CD14-positive monocyte (primary cell): ENCODE data around the gene ITSN1. TPM values are rescaled to one million over a fixed set of nuclear protein-coding genes. Genes with fewer than 3 reads are reported as not detected.
A peak's percentile ranks its signal among the peaks of the same experiment; 100 is the strongest.

Experiments used
- DNase-seq, 3 donors: peaks; one replicate each; pipeline ENCODE4 v3.0.0-alpha.2; 2011 to 2022
- H2AFZ ChIP-seq: 2 replicates; pipeline ENCODE4 v1.6.0; 2012; ENCODE audit warnings: mild to moderate bottlenecking, low read depth, low read length, inconsistent platforms; ENCODE audit not compliant: insufficient read depth, poor library complexity, severe bottlenecking
- H3K27ac ChIP-seq, 2 donors: 1 replicate in 1 of 2; 2 replicates in 1 of 2; pipeline ENCODE4 v1.5.1; 2012 to 2013; ENCODE audit warnings: low read length in 2 of 2, control low read depth in 1 of 2, inconsistent platforms in 1 of 2, low read depth in 1 of 2, mild to moderate bottlenecking in 1 of 2
- H3K27me3 ChIP-seq, 2 donors: one replicate each; pipeline versions ENCODE4 v1.6.0 to v1.6.1; 2011 to 2013; ENCODE audit warnings: low read length in 2 of 2; ENCODE audit not compliant: control insufficient read depth in 2 of 2, insufficient read depth in 2 of 2
- H3K36me3 ChIP-seq, 2 donors: replicated peaks in 1 of 2; 1 replicate in 1 of 2; 2 replicates in 1 of 2; pipeline versions ENCODE4 v1.5.1 to v1.6.1; 2012 to 2013; ENCODE audit warnings: low read length in 2 of 2, control low read depth in 1 of 2, inconsistent platforms in 1 of 2, mild to moderate bottlenecking in 1 of 2; ENCODE audit not compliant: insufficient read depth in 2 of 2, control insufficient read depth in 1 of 2
- H3K4me1 ChIP-seq, 2 donors: 1 replicate in 1 of 2; 2 replicates in 1 of 2; pipeline versions ENCODE4 v1.5.1 to v1.6.1; 2012 to 2013; ENCODE audit warnings: low read length in 2 of 2, control low read depth in 1 of 2, inconsistent platforms in 1 of 2, mild to moderate bottlenecking in 1 of 2, moderate library complexity in 1 of 2; ENCODE audit not compliant: insufficient read depth in 2 of 2, control insufficient read depth in 1 of 2
- H3K4me2 ChIP-seq: replicated peaks from 2 replicates; pipeline ENCODE3; 2012; ENCODE audit warnings: low read length, moderate library complexity, mild to moderate bottlenecking; ENCODE audit not compliant: poor library complexity, severe bottlenecking; ENCODE audit errors: extremely low read depth
- H3K4me3 ChIP-seq, 3 experiments: fragments of 200-600 bp in 1 of 3; sonication (generic) in 1 of 3; replicated peaks in 1 of 3; 1 replicate in 2 of 3; 2 replicates in 1 of 3; pipeline ENCODE4 v1.5.1; 2011 to 2013; ENCODE audit warnings: low read length in 3 of 3, mild to moderate bottlenecking in 3 of 3, control low read depth in 2 of 3, low read depth in 2 of 3, inconsistent platforms in 1 of 3, moderate library complexity in 1 of 3
- H3K79me2 ChIP-seq: 2 replicates; pipeline ENCODE4 v1.6.0; 2012; ENCODE audit warnings: mild to moderate bottlenecking, control low read depth, inconsistent platforms, low read length, moderate library complexity; ENCODE audit not compliant: insufficient read depth
- H3K9ac ChIP-seq: 2 replicates; pipeline ENCODE4 v1.6.0; 2017; ENCODE audit warnings: low read length, mild to moderate bottlenecking; ENCODE audit not compliant: insufficient read depth, poor library complexity, severe bottlenecking
- H3K9me3 ChIP-seq, 2 donors: replicated peaks in 1 of 2; 1 replicate in 1 of 2; 2 replicates in 1 of 2; pipeline versions ENCODE4 v1.5.1 to v1.6.1; 2012 to 2013; ENCODE audit warnings: low read length in 2 of 2, control low read depth in 1 of 2; ENCODE audit not compliant: control insufficient read depth in 1 of 2, insufficient read depth in 1 of 2
- H4K20me1 ChIP-seq: 2 replicates; pipeline ENCODE4 v1.6.0; 2012; ENCODE audit warnings: mild to moderate bottlenecking, low read length, control low read depth, moderate library complexity; ENCODE audit not compliant: insufficient read depth
- H3K27ac Mint-ChIP-seq, 7 donors: one replicate each; pipeline ENCODE4 v1.8.0; 2020; ENCODE audit warnings: mild to moderate bottlenecking in 7 of 7, mixed read lengths in 7 of 7, moderate library complexity in 6 of 7, inconsistent platforms in 2 of 7
- H3K27me3 Mint-ChIP-seq, 3 donors: one replicate each; pipeline ENCODE4 v1.8.0; 2021 to 2022; ENCODE audit warnings: low read depth in 3 of 3, mild to moderate bottlenecking in 3 of 3, mixed read lengths in 3 of 3, moderate library complexity in 3 of 3, inconsistent platforms in 1 of 3
- H3K36me3 Mint-ChIP-seq, 2 donors: one replicate each; pipeline ENCODE4 v1.8.0; 2020; ENCODE audit warnings: mixed read lengths in 2 of 2, inconsistent platforms in 1 of 2, mild to moderate bottlenecking in 1 of 2
- H3K4me1 Mint-ChIP-seq: one replicate; pipeline ENCODE4 v1.8.0; 2020; ENCODE audit warnings: mild to moderate bottlenecking, mixed read lengths
- H3K4me3 Mint-ChIP-seq, 2 donors: one replicate each; pipeline ENCODE4 v1.8.0; 2020; ENCODE audit warnings: mild to moderate bottlenecking in 2 of 2, mixed read lengths in 2 of 2, moderate library complexity in 1 of 2
- H3K9me3 Mint-ChIP-seq, 7 donors: one replicate each; pipeline ENCODE4 v1.8.0; 2020 to 2022; ENCODE audit warnings: mixed read lengths in 7 of 7, mild to moderate bottlenecking in 6 of 7, moderate library complexity in 6 of 7, inconsistent platforms in 2 of 7
- CTCF ChIP-seq: fragments of 200-600 bp; IDR thresholded peaks from one replicate; pipeline ENCODE4 v1.8.0; 2022; ENCODE audit warnings: antibody characterized with exemption, mild to moderate bottlenecking
- WGBS: methylation state at CpG from one replicate; pipeline ENCODE4 v1.1.5; 2013; ENCODE audit warnings: missing lambda C conversion rate; ENCODE audit not compliant: insufficient coverage; 5-methylcytosine and 5-hydroxymethylcytosine counted together
- intact Hi-C, 2 donors: fragments of 100-400 bp; cut with micrococcal nuclease; formaldehyde crosslinking; loops; one replicate each; pipeline versions ENCODE4 v1.15.0 to v1.15.1; 2023
- polyA plus RNA-seq, 3 donors: library from polyadenylated mRNA; depleted of rRNA in 1 of 3; unstranded in 2 of 3; stranded (reverse) in 1 of 3; fragments of 300-500 nt in 2 of 3; fragments of >200 nt in 1 of 3; fragmentation: Illumina TruSeq in 2 of 3; gene quantifications; 1 replicate in 2 of 3; 2 replicates in 1 of 3; pipeline ENCODE4 v1.2.3, GENCODE V29; 2012 to 2021

The ITSN1 gene
- polyA plus RNA-seq, 3 donors = 4.7 to 10.3 (median 5.1) TPM

GRCh38 chr21:33841561-33841960 lies 199.3 kb downstream of the ITSN1 start:
- DNase-seq = no peak
- H3K4me1 ChIP-seq = peaks cover 23 to 24% of the 10 kb centered on the region in 2 donors
- H3K4me3 ChIP-seq = no peak overlapping the region
- peaks cover 0 to 3% of the 10 kb centered on the region in 2 donors for H3K9me3 ChIP-seq
- H2AFZ ChIP-seq = no peak overlapping the region
- H3K36me3 Mint-ChIP-seq = peaks cover 19 to 20% of the 10 kb centered on the region in 2 donors
- H3K27me3 Mint-ChIP-seq = peaks cover 0 to 4% (median 1%) of the 10 kb centered on the region in 3 donors
- no peak overlapping the region for H3K4me2 ChIP-seq
- H3K9me3 Mint-ChIP-seq = peaks cover 0 to 7% (median 3%) of the 10 kb centered on the region in 7 donors
- no peaks in the 10 kb centered on the region for H3K79me2 ChIP-seq
- TF ChIP-seq CTCF = no peak
- no peak overlapping the region for H3K27ac ChIP-seq
- H3K27me3 ChIP-seq = no peaks in the 10 kb centered on the region
- no peaks in the 10 kb centered on the region for H4K20me1 ChIP-seq
- 94% methylated on average over 3 of the region's 7 CpGs for WGBS
- no peak overlapping the region for H3K9ac ChIP-seq
- H3K36me3 ChIP-seq = peaks cover 0 to 8% of the 10 kb centered on the region in 2 donors
- peak overlapping the region in 1 of 7 donors; percentile 52 for H3K27ac Mint-ChIP-seq
- peaks cover 25% of the 10 kb centered on the region for H3K4me1 Mint-ChIP-seq
- no peak overlapping the region for H3K4me3 Mint-ChIP-seq
- intact Hi-C loops = no loop called here

- intact Hi-C loops = no loop called here
- peak overlapping the region; percentile 57 to 73 for H3K27ac ChIP-seq
- WGBS = 96% methylated on average over 3 of the region's 6 CpGs
Observed at GRCh38 chr21:33843216-33843615, 200.9 kb downstream of the ITSN1 start.

More at GRCh38 chr21:33843216-33843615, 200.9 kb downstream of the ITSN1 start:
- peaks cover 0 to 3% of the 10 kb centered on the region in 2 donors for H3K9me3 ChIP-seq
- H3K4me3 ChIP-seq = no peak overlapping the region
- H3K27me3 ChIP-seq = no peaks in the 10 kb centered on the region
- peaks cover 0 to 8% of the 10 kb centered on the region in 2 donors for H3K36me3 ChIP-seq
- H4K20me1 ChIP-seq = no peaks in the 10 kb centered on the region
- H2AFZ ChIP-seq = peak overlapping the region; percentile 44
- Mint-ChIP-seq H3K9me3 (peaks cover 0 to 10% (median 3%) of the 10 kb centered on the region in 7 donors), H3K27me3 (peaks cover 0 to 7% (median 4%) of the 10 kb centered on the region in 3 donors), H3K36me3 (peaks cover 10% of the 10 kb centered on the region in 2 donors), H3K4me1 (peaks cover 25% of the 10 kb centered on the region), H3K4me3 (no peak overlapping the region), H3K27ac (peak overlapping the region; percentile 8 to 95 (median 85))
- peaks cover 23 to 24% of the 10 kb centered on the region in 2 donors for H3K4me1 ChIP-seq
- no peak for DNase-seq
- TF ChIP-seq CTCF = no peak
- H3K4me2 ChIP-seq = peak overlapping the region; percentile 2
- no peak overlapping the region for H3K9ac ChIP-seq
- no peaks in the 10 kb centered on the region for H3K79me2 ChIP-seq
